Measurements from ENCODE around the gene CYP2A7.
"Not testable (repeated sequence)": the region's sequence is repeated elsewhere in the genome, so short reads cannot be mapped to it uniquely, and the experiment has no call there.

Gene CYP2A7

GRCh38 chr19:40826312-40826698 lies 55.7 kb downstream of the CYP2A7 start:
- in situ Hi-C loops (cut with HindIII; ENCODE audit: low pct_ligation_motif_present, low pct_unique_long_range_greater_than_20kb, low sequenced_read_pairs); DNase-seq: not testable (repeated sequence)

DNA sequence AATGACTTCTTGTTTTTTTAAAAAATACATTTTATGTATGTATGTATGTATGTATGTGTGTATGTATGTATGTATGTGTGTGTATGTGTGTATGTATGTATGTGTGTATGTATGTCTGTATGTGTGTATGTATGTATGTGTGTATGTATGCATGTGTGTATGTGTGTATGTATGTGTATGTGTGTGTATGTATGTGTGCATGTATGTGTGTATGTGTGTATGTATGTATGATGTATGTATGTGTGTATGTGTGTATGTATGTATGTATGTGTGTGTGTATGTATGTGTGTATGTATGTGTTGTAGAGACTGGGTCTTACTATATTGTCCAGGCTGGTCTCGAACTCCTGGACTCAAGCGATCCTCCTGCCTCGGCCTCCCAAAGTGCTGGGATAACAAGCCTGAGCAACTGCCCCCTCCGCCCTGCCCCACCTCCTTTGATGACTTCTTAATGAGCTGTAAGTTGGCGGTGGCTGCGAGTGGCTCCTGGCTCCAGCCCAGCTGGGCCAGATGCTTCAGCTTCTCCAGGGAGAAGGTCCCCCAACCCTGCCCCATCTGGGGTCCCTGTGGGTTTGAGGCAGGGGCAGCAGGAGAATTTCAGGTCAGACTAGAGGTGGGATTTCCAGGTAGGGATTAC lies 56.5 kb downstream of the CYP2A7 start:
- DNase-seq; in situ Hi-C loops (cut with HindIII; ENCODE audit: low pct_ligation_motif_present, low pct_unique_long_range_greater_than_20kb, low sequenced_read_pairs): not testable (repeated sequence)
